Dermis blood vessel endothelial cell (primary cell): Measurements from ENCODE around the gene PDHB. TPM values are rescaled to one million over a fixed set of nuclear protein-coding genes. Genes with fewer than 3 reads are reported as not detected.
A peak's percentile ranks its signal among the peaks of the same experiment; 100 is the strongest.

Experiments used
- DNase-seq: peaks from one replicate; pipeline ENCODE4 v3.0.0; 2010
- total RNA-seq: library from RNA; depleted of rRNA; stranded (reverse); fragments of >200 nt; gene quantifications from 2 replicates; pipeline ENCODE4 v1.2.3, GENCODE V29; 2014

Gene PDHB
- total RNA-seq, 1 donor from 2014 or later = 130 TPM

GRCh38 chr3:58434990-58435389 is 1.4 kb upstream of the PDHB start:
- DNase-seq = peak; percentile 30

GRCh38 chr3:58434511-58434910 is 879 bp upstream of the PDHB start:
- DNase-seq = no peak

- no peak for DNase-seq
These were observed 504 bp upstream of the PDHB start for GRCh38 chr3:58434168-58434504.

DNA sequence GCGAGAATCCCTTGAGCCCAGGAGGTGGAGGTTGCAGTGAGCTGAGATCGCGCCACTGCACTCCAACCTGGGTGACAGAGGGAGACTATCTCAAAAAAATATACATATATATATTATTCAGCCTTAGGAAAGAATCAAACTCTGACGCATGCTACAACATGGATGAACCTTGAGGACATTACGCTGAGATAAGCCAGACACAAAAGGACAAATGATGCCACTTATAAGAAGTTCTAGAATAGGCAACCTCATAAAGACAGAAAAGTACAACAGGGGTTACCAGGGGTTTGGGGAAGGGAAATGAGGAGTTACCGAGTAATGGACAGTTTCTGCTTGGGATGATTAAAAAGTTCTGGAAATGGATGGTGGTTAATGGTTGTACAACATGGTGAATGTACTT is 727 bp downstream of the PDHB start:
- no peak for DNase-seq

DNA sequence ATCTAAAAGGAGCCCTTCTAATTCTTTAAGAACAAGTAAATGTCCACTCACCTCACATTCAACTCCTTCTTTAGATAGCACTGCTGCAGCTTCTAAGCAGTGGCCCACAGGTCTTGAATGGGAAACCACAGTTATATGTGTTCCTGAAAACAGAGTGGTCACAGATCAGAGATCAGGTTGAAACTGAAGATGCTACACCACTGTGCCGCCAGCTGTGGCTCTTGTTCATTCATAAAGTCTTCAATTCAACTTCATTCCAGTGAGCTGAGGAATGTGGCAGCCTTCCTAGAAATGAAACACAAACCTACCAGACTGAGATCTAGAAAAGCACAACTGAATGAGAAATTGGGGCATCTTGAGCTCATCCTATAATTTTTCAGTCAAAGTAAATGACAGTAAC is 4.0 kb downstream of the PDHB start:
- no peak for DNase-seq

DNA sequence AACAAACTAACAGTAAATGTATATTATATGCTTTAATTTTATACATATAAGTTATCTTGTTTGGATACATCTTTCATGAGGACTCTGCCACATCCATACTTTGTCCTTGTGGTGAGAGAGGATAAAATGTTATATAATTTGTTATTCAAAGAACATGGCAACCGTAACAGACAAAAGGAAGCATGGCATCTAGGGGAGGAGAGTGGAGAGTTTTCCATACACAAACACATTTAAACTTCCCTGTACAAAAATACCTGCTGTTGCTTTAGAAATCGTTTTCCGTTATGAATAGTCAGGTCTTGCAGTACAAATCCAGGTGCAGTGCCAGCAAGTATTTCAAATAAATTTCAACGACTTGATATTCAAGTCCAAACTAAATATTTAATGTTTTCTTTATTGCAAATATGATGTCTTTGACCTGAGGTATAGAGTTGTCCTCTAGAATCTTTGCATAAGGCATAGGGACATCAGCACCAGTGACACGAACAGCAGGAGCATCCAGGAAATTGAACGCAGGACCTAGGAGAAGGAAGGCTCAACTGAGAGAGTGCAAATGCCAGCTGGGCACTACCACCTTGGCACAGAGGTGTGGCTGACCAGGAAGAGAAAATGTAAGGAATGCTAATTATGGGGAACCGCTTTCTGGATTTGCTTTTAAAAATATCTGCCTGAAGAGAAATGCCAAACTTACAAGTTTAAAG is 5.8 kb downstream of the PDHB start:
- no peak for DNase-seq

DNA sequence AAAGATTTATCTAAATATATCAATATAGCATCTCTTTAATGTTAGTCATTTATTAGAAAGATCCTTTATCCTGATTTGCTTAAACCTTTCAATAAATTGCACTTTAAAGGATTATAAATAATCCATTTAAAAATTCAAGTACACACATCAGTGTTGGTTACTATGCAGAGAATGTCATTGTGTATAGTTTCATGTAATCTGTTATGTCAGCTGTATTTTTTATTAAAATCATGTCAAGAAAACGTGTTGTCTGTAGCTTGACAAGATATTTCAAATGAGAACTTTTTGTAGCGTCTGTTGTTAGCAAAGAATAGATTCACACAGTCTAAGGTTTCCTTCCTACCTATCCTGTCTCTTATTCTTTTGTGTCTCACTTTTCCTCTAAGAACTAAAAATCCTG is 7.8 kb downstream of the PDHB start:
- DNase-seq = no peak

GRCh38 chr3:58424613-58425012 is 9.0 kb downstream of the PDHB start:
- no peak for DNase-seq

- DNase-seq = peak; percentile 22
These were observed 10.8 kb downstream of the PDHB start for GRCh38 chr3:58422756-58423325.

DNA sequence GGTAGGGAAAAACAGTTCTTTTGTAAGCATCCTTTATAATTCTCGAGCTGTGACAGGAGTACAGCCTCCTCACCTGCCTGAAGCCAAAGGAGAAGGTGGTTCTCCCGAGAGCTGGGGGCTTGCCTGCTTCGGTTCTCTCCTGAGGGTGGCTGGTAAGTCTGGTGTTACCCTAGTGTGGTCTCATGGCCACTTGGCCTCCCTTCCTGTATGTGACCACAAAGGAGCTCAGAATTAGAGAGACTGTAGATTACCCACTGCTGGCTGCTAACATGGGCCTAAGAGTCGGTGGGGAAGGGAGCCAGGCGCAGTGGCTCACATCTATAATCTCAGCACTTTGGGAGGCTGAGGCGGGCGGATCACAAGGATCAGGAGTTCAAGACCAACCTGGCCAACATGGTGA is 12.6 kb downstream of the PDHB start:
- no peak for DNase-seq

- no peak for DNase-seq
These were observed 13.7 kb downstream of the PDHB start for GRCh38 chr3:58419780-58420507.

DNA sequence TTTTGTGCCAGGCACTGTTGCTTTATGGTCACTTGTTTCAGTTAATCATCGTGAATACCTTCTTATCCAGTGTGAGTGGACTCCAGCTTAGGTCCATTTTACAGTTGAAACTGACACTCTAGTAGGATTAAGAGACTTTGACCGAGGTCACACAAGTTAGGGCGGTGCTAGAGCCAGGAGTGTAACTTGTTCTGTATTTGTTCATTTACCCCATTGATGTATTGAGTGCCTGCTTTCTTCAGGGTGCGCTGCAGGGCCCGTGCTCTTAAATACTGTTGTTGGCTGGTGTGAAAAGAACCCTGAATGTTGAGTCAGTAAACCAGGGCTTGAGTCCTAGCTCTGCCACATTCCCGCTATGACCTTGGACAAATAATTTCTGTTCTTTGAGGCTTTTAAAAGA is 15.4 kb downstream of the PDHB start:
- DNase-seq = no peak

DNA sequence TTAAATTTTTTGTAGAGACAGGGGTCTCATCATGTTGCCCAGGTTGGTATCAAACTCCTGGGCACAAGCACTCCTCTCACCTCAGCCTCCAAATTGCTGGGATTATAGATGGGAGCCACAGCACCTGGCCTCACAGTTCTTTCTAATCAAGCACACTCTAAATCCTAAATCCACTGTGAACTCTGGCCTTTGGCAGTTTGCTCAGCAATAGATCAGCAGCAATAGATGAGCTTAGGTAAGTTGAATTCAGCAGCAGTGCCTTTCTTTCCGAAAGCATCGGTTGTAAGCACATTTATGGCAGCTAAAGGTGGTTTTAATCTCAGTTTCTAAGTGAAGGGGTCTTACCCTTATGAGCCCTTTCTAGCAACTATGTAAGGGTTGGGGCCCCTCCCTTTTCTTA is 16.6 kb downstream of the PDHB start:
- DNase-seq = no peak

- peak; percentile 47 for DNase-seq
These were observed 17.4 kb downstream of the PDHB start for GRCh38 chr3:58416191-58416590.

DNA sequence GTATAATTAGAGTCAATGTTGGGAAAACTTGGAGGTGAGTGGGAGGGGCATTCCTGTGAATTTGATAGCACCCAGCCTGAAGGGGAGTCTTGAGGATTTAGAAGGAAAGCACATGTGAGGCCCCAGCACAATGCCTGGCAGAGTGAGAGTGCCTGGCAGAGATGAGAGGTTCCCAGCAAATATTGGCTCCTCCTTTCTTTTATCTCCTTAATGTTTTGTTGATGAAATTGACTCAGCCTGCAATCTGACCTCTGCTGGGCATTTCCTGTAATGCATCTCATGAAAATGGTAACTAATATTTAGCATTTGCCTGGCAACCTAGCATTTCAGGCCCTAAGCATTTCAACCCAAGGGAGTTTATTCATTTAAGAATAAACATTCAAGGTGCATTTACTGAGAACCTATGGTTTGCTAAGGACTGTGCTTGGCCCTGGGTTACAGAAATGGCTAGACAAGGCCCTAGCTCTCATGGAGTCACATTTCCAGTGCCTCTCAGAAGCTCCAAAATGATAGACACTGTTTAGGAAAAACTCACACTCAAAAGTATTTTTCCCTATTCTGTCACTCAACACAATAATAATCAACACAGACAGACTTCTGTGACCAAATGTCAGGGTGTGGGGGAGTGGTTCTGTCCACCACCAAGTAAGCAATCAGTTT is 19.0 kb downstream of the PDHB start:
- peak; percentile 78 for DNase-seq

DNA sequence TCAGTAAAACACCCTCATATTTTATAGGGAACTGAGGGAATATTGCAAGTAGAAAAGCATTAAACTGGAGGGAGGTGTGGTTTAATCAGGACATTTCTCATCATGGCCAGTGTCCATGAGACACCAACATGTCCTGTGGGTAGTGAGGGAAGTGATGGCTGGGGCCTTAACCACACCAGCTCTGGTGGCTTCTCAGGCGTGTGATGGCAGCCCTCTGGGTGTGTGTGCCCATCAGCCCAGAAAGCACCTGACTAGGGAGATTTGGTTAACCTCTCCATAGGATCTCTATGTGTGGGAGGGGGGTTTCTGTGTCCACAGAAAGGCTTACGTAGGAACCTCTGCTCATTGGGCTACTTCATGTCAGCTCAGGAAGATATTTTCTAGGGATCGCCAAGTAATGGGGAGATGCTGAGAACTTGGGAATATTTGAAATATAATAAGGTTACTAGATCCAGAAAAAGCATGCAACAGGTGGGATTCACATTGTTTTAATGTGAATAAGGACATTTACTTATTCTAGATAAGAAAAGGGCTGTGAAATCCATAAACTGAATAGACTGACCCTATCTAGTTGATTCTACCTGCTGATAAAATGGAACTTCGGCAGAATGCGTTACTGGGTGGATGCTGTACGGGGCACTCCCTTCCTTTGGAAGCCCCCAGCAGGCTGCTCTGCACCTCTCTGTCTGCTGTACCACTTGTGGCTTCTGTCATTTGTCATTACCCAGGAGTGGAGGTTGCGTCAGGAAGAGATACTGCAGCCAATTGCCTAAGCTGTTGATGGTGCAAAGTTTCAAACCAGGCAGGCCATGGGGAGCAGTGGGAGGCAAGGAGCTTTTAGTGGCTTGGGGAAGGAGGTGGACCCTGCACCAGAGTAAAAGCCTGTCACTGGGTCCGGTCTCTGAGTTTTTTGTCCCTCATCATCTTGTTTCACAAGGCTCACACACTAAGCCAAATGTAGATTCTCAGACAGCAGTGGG is 21.5 kb downstream of the PDHB start:
- no peak for DNase-seq

DNA sequence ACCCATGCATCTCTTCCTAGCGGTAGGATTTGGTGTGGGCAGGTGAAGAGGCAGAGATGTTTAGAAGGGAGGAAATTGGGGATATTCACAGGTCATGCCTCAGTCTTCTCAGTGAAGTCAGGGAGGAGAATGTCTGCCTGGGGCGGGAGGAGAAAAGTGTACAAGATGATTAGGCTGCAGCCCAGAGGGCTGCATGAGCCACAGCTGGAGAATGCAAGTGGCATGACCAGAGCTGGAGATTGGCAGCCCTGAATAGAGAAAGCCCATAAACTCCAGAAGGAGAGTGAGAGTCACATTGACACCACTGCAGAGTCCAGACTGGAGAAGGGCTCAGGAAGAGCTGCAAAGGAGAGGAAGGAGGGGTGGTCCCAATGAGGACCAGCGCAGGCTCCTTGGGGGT is 22.6 kb downstream of the PDHB start:
- no peak for DNase-seq

DNA sequence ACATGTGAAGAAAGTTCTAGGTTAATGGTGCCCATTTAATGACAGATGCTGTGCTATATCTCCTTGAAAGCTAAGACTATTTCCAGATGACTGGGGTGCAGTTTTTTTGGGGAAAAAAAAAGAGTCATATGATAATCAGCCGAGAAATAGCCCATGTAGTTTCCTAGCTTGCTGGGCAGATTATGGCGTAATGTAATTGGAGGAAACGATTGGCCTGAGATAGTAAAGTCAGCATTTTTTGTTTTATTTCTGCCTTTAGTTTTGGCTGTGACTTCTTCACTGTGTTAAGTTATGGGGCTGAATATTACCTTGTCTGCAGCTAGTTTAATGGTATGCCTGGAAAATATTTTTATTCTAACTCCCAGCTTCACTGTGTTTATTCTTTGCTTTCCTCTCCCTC is 24.0 kb downstream of the PDHB start:
- no peak for DNase-seq

DNA sequence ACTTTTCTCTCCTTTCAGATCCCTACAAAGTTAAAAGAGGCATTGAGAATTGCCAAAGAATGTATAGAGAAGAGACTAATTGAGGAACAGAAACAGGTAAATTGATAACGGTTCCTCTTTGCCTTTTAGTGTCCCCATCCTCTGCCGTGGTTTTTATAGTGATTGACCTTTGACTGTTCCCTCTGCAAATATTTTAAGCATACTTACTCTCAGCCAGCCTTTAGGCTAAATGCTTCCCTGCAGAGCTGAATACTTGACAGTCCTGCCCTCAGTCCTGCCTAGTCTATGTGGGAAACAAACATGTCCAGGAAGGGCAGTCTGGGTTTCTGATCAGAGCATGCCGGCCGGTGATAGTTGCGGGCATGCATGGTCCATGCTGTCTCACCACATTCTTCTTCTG is 24.7 kb downstream of the PDHB start:
- no peak for DNase-seq

GRCh38 chr3:58404396-58404795 is 29.2 kb downstream of the PDHB start:
- peak; percentile 28 for DNase-seq

DNA sequence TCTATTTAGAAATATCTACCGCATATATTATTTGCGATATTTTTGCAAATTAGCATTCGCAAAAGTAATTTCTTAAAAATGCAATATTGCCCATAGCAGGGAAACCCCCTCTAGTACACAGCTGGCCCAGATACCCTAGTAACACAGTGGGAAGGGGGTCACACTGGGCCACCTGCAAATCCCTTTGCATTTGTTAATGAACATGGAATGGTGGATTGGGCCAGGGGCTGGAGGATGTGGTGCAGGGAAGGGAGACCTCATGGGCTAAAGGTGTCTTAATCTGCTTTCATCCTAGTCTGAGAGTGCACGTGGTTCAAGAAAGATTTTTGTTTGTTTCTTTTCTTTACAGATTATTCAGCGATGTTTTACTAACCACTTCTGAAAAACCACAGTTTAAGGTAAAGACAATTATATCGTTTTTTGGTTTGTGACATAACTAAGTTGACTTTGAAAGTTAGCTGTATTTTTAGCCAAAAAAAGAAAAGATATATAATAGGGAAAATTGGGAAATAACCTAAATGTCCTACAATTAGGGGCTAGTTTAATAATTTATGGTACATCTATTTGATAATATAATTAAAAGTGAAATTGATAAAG is 30.0 kb downstream of the PDHB start:
- DNase-seq = no peak

DNA sequence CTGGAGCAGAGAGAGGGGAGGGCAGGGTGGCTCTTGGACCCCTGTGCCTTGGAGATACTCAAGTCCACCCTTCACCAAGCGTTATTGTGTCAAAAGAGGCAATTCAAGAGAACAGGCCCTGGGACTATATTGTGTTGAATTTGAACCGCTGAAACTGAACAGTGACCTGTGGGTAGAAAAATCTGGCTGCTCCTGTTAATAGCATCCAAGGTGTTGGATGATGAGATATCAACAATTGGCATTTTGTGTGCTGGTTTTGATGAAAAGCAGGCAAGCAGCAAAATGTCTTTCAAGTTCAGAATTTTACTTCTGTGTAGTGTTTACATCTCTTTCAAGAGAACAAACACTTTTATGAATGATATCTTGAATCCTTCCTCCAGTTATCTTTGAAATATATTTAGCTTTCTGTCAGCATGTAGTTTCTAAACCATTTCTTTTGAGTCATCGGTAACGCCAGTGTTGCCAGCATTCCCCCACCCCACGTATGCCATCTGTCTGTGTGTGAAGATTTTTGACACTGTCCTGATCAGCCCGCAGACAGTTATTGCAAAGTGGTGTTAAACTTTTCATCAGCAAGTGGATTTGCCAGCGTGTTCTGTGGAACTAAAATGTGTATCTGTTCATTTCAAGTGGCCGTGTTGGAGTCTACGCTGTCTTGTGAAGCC is 34.8 kb downstream of the PDHB start:
- no peak for DNase-seq
